VCaP (cell line): Measurements from ENCODE around the gene ALOX12B.

Experiments used
- H3K27ac ChIP-seq: fragments of 450-650 bp; 2 replicates; pipeline ENCODE4 v1.5.1; 2017
- CTCF ChIP-seq: fragments of 450-650 bp; conservative IDR thresholded peaks from 2 replicates; pipeline ENCODE4 v1.5.1; 2017; ENCODE audit warnings: mild to moderate bottlenecking, moderate library complexity

Gene ALOX12B

GRCh38 chr17:8041979-8042378 lies 45.5 kb downstream of the ALOX12B start:
- no peak for TF ChIP-seq CTCF
- H3K27ac ChIP-seq = no peak overlapping the region

- no peak overlapping the region for H3K27ac ChIP-seq
- peak; percentile 72 for TF ChIP-seq CTCF
These were observed 46.1 kb downstream of the ALOX12B start for GRCh38 chr17:8041249-8041928.

GRCh38 chr17:8039611-8040168 lies 47.8 kb downstream of the ALOX12B start:
- H3K27ac ChIP-seq = no peak overlapping the region
- no peak for TF ChIP-seq CTCF

DNA sequence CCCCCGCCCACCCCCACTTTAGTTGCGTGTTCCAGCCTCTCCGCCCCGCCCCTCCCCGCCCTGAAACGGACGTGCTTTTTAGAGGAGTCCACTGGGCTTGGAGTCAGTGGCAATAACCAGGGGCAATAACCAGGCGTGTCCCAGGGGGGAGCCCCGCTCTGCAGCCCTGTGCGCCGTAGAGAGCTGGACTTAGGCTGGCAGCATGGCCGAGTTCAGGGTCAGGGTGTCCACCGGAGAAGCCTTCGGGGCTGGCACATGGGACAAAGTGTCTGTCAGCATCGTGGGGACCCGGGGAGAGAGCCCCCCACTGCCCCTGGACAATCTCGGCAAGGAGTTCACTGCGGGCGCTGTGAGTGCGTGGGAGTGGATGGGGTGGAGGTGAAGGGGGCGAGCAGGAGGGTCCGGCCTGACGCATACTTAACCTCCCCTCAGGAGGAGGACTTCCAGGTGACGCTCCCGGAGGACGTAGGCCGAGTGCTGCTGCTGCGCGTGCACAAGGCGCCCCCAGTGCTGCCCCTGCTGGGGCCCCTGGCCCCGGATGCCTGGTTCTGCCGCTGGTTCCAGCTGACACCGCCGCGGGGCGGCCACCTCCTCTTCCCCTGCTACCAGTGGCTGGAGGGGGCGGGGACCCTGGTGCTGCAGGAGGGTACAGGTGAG lies 48.4 kb downstream of the ALOX12B start, which contains the start of gene ALOX15B:
TSS of gene ALOX15B (plus strand) at position 106 of the 657 bp plus-strand sequence. CDS start at position 203, 97 bp downstream.
- TF ChIP-seq CTCF = no peak
- no peak within 1 kb of the TSS for H3K27ac ChIP-seq

- no peak for TF ChIP-seq CTCF
- peak overlapping the region; percentile 73 for H3K27ac ChIP-seq
These were observed 55.1 kb downstream of the ALOX12B start for GRCh38 chr17:8032442-8032841.

- H3K27ac ChIP-seq = peak overlapping the region; percentile 73
These were observed 55.6 kb downstream of the ALOX12B start for GRCh38 chr17:8031950-8032349.

More at GRCh38 chr17:8031950-8032349, 55.6 kb downstream of the ALOX12B start:
- no peak for TF ChIP-seq CTCF
